Caco-2 (cell line): Measurements from ENCODE around the gene UNC5A. TPM values are rescaled to one million over a fixed set of nuclear protein-coding genes. Genes with fewer than 3 reads are reported as not detected.

Experiments used
- BruUV-seq: library from RNA; stranded (reverse); fragments of 400-500 nt; replicated peaks from 2 replicates; lab custom pipeline; 2021; lab: Mats Ljungman, UMichigan
- CTCF ChIA-PET: fragments of 300-600 bp; sonication (Branson Sonifier 250); formaldehyde crosslinking; loops from one replicate; lab custom pipeline; 2022; ENCODE audit warnings: antibody characterized with exemption; lab: Charles Lee
- POLR2A ChIA-PET: fragments of 300-600 bp; sonication (Branson Sonifier 250); formaldehyde crosslinking; loops from one replicate; lab custom pipeline; 2022; ENCODE audit warnings: antibody characterized with exemption; lab: Charles Lee
- DNase-seq, 2 experiments: peaks; one replicate each; pipeline versions ENCODE4 v3.0.0 to v3.0.0-alpha.2; 2020 to 2022
- H3K27me3 ChIP-seq: replicated peaks from 2 replicates; pipeline ENCODE4 v1.6.0; 2011; ENCODE audit warnings: low read length; ENCODE audit not compliant: control insufficient read depth, insufficient read depth
- H3K36me3 ChIP-seq: 2 replicates; pipeline ENCODE4 v1.5.1; 2011; ENCODE audit warnings: low read length; ENCODE audit not compliant: control insufficient read depth, insufficient read depth
- H3K4me1 ChIP-seq: fragments of 250-450 bp; sonication (Bioruptor Pico); 2 replicates; pipeline ENCODE4 v1.5.1; 2020; ENCODE audit warnings: mild to moderate bottlenecking
- H3K4me3 ChIP-seq: 2 replicates; pipeline ENCODE4 v1.5.1; 2011; ENCODE audit warnings: low read depth, mild to moderate bottlenecking, control low read depth, low read length
- H3K9me3 ChIP-seq: fragments of 250-450 bp; sonication (Bioruptor Pico); 2 replicates; pipeline ENCODE4 v1.5.1; 2020; ENCODE audit warnings: mild to moderate bottlenecking, moderate library complexity
- H3K27ac Mint-ChIP-seq: one replicate; pipeline ENCODE4 v1.8.0; 2022; ENCODE audit warnings: mixed read lengths; ENCODE audit not compliant: unreplicated experiment
- H3K27me3 Mint-ChIP-seq: one replicate; pipeline ENCODE4 v1.8.0; 2022; ENCODE audit warnings: mixed read lengths; ENCODE audit not compliant: insufficient read depth, unreplicated experiment
- H3K36me3 Mint-ChIP-seq: one replicate; pipeline ENCODE4 v1.8.0; 2022; ENCODE audit warnings: mild to moderate bottlenecking, mixed read lengths; ENCODE audit not compliant: insufficient read depth, unreplicated experiment
- H3K4me1 Mint-ChIP-seq: one replicate; pipeline ENCODE4 v1.8.0; 2022; ENCODE audit warnings: low read depth, mixed read lengths; ENCODE audit not compliant: unreplicated experiment
- H3K4me3 Mint-ChIP-seq: one replicate; pipeline ENCODE4 v1.8.0; 2022; ENCODE audit warnings: mild to moderate bottlenecking, moderate library complexity, mixed read lengths; ENCODE audit not compliant: unreplicated experiment
- H3K9me3 Mint-ChIP-seq: one replicate; pipeline ENCODE4 v1.8.0; 2022; ENCODE audit warnings: mixed read lengths; ENCODE audit not compliant: unreplicated experiment
- intact Hi-C: fragments of 100-400 bp; cut with micrococcal nuclease; formaldehyde crosslinking; loops from one replicate; pipeline ENCODE4 v1.10.0; 2022; ENCODE audit not compliant: unreplicated experiment
- total RNA-seq: library from RNA; stranded (reverse); gene quantifications from 2 replicates; pipeline ENCODE4 v1.2.3, GENCODE V29; 2022
- TF ChIP-seq, protein P1 (sequence below), 2 experiments: fragments of 200-600 bp in 1 of 2; IDR thresholded peaks; 1 replicate in 1 of 2; 2 replicates in 1 of 2; pipeline versions ENCODE4 v1.5.1 to v1.8.0; 2011 to 2022; ENCODE audit warnings: antibody characterized with exemption in 1 of 2, control low read depth in 1 of 2, inconsistent platforms in 1 of 2, low read depth in 1 of 2, low read length in 1 of 2, mild to moderate bottlenecking in 1 of 2, moderate library complexity in 1 of 2; ENCODE audit not compliant: insufficient read depth in 1 of 2, severe bottlenecking in 1 of 2, unreplicated experiment in 1 of 2

UNC5A gene
- total RNA-seq, 1 experiment from 2014 or later: not detected

- no peaks in the 10 kb centered on the region for H3K9me3 Mint-ChIP-seq
- H3K36me3 Mint-ChIP-seq: peaks cover 10% of the 10 kb centered on the region
These were observed 85.5 kb downstream of the UNC5A start for GRCh38 chr5:176895831-176896230.

GRCh38 chr5:176897263-176897662, 86.9 kb downstream of the UNC5A start:
- Histone ChIP-seq H3K4me3 (no peak overlapping the region), H3K27me3 (no peaks in the 10 kb centered on the region), H3K4me1 (no peaks in the 10 kb centered on the region), H3K36me3 (no peaks in the 10 kb centered on the region), H3K9me3 (no peaks in the 10 kb centered on the region)
- no peak overlapping the region for H3K27ac Mint-ChIP-seq
- no peaks in the 10 kb centered on the region for H3K9me3 Mint-ChIP-seq
- no peak for DNase-seq
- intact Hi-C loops: no loop called here
- no TSS peak for BruUV-seq
- ChIA-PET CTCF (no interaction called here), POLR2A (no interaction called here)
- no peak overlapping the region for H3K4me3 Mint-ChIP-seq
- peaks cover 23% of the 10 kb centered on the region for H3K36me3 Mint-ChIP-seq
- H3K4me1 Mint-ChIP-seq: no peaks in the 10 kb centered on the region
- no peaks in the 10 kb centered on the region for H3K27me3 Mint-ChIP-seq
- TF ChIP-seq, protein P1, sequence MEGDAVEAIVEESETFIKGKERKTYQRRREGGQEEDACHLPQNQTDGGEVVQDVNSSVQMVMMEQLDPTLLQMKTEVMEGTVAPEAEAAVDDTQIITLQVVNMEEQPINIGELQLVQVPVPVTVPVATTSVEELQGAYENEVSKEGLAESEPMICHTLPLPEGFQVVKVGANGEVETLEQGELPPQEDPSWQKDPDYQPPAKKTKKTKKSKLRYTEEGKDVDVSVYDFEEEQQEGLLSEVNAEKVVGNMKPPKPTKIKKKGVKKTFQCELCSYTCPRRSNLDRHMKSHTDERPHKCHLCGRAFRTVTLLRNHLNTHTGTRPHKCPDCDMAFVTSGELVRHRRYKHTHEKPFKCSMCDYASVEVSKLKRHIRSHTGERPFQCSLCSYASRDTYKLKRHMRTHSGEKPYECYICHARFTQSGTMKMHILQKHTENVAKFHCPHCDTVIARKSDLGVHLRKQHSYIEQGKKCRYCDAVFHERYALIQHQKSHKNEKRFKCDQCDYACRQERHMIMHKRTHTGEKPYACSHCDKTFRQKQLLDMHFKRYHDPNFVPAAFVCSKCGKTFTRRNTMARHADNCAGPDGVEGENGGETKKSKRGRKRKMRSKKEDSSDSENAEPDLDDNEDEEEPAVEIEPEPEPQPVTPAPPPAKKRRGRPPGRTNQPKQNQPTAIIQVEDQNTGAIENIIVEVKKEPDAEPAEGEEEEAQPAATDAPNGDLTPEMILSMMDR (IDR thresholded peaks at IDR 0.05; ENCODE audit: insufficient read depth in 1 of 2, low read depth in 1 of 2, low read length in 1 of 2, severe bottlenecking in 1 of 2, unreplicated experiment in 1 of 2): no peak

More at GRCh38 chr5:176895831-176896230, 85.5 kb downstream of the UNC5A start:
- H3K27ac Mint-ChIP-seq: no peak overlapping the region
- no peaks in the 10 kb centered on the region for H3K36me3 ChIP-seq
- no peak for DNase-seq
- H3K4me3 ChIP-seq: no peak overlapping the region
- no peaks in the 10 kb centered on the region for H3K9me3 ChIP-seq
- H3K27me3 Mint-ChIP-seq: no peaks in the 10 kb centered on the region
- no peak overlapping the region for H3K4me3 Mint-ChIP-seq
- CTCF ChIA-PET: interaction anchor here (0.5 to 1.4 kb wide), 4 partner anchors 78 to 249 kb away, joined by 3 to 8 read pairs (median 4); no protein-coding TSS in a partner anchor
- TF ChIP-seq, protein P1 (IDR thresholded peaks at IDR 0.05; ENCODE audit: insufficient read depth in 1 of 2, low read depth in 1 of 2, low read length in 1 of 2, severe bottlenecking in 1 of 2, unreplicated experiment in 1 of 2): no peak
- H3K4me1 ChIP-seq: no peaks in the 10 kb centered on the region
- intact Hi-C loops: no loop called here
- no TSS peak for BruUV-seq
- no peaks in the 10 kb centered on the region for H3K4me1 Mint-ChIP-seq
- no peaks in the 10 kb centered on the region for H3K27me3 ChIP-seq
- POLR2A ChIA-PET: no interaction called here

DNA sequence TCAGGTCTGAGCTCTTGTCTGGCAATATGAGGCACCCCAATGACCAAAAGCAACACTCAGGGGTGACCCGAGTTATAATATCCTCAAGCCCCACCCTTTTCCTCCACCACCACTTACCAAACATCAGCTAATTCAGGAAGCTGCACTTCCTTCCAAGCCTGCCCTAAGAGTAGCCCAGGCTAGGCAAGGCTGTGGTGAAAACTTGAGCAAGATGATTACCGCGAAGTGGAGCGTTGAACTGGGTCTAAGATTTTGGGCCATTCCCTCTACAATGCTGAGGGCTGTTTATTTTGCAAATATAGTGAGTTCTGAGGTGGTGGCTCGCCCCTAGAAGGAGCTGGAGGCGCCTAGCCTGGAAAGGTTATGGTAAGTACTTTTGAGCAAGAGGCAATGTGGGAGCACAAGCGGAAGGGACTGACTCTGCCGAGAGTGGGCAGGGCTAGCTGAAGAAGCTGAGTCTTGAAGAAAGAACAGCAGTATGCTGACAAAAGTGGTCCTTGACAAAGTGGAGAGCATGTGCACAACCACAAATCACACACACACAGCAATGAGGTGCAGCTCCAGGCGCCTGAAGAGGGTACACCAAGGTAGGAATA, 89.0 kb downstream of the UNC5A start, which contains the start of gene HK3:
Gene HK3 (minus strand): TSS at position 51 of the 596 bp plus-strand sequence. CDS start 3,187 bp downstream, outside the sequence.
- no peak for DNase-seq
- H3K4me1 ChIP-seq: no peaks in the 10 kb centered on the region
- Mint-ChIP-seq H3K27me3 (no peaks in the 10 kb centered on the region), H3K27ac (no peak within 1 kb of the TSS), H3K4me3 (no peak within 1 kb of the TSS), H3K9me3 (no peaks in the 10 kb centered on the region), H3K36me3 (peaks cover 39% of the 10 kb centered on the region), H3K4me1 (no peaks in the 10 kb centered on the region)
- CTCF ChIA-PET: interaction anchor here (0.6 to 0.9 kb wide), 2 partner anchors 188 to 238 kb away, joined by 3 read pairs; no protein-coding TSS in a partner anchor
- H3K9me3 ChIP-seq: no peaks in the 10 kb centered on the region
- H3K36me3 ChIP-seq: peaks cover 7% of the 10 kb centered on the region
- POLR2A ChIA-PET: no interaction called here
- intact Hi-C loops: no loop called here
- no peaks in the 10 kb centered on the region for H3K27me3 ChIP-seq
- TF ChIP-seq, protein P1 (IDR thresholded peaks at IDR 0.05; ENCODE audit: insufficient read depth in 1 of 2, low read depth in 1 of 2, low read length in 1 of 2, severe bottlenecking in 1 of 2, unreplicated experiment in 1 of 2): no peak
- H3K4me3 ChIP-seq: no peak within 1 kb of the TSS
- no TSS peak for BruUV-seq
